ENCODE results near the gene PPP1R15B.

DNA sequence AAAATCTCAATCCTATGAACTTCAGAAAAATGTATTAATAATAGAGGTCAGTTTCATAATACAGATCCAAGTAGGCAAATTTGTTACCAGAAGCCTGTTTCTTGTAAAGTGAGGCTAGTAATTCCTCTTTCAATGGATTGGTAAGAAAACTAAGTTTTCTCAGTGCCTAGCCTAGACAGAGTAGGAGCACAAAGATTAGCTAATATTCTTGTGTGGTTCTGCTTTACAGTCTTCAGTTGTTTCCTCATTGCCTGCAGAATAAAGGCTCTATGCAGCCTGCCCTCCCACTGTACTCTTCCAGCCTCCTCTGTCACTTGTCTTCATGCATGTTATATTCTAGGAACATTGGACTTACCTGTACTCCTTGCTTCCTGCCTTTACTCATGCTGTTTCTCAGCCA, 2.4 kb upstream of the PPP1R15B start:
- TF ChIP-seq YY1 (IDR thresholded peaks at IDR 0.05; ENCODE audit: insufficient read depth, insufficient read length) (no peak), ZNF274 (IDR thresholded peaks at IDR 0.05; ENCODE audit: low read depth, low read length) (no peak), SUZ12 (IDR thresholded peaks at IDR 0.05; ENCODE audit: extremely low read depth, insufficient read depth, insufficient read length) (no peak)

All from NT2/D1 (cell line).